ENCODE data around the gene TBCD.

TBCD gene

GRCh38 chr17:82932518-82933310 lies 180.8 kb downstream of the TBCD start:
- Histone ChIP-seq H3K4me3 (ENCODE audit: low read length) (no peak overlapping the region), H3K9ac (ENCODE audit: low read depth, low read length) (no peak overlapping the region), H3K4me1 (ENCODE audit: insufficient read depth, low read length) (no peaks in the 10 kb centered on the region), H3K36me3 (ENCODE audit: insufficient read depth, low read length) (peaks cover 88% of the 10 kb centered on the region), H3K27me3 (ENCODE audit: insufficient read depth, low read length) (no peaks in the 10 kb centered on the region), H3K9me3 (ENCODE audit: insufficient read depth, low read depth, low read length) (no peaks in the 10 kb centered on the region), H3K27ac (ENCODE audit: low read depth, low read length) (no peak overlapping the region)
- 97% methylated on average over 28 of the region's 28 CpGs for WGBS

GRCh38 chr17:82933911-82934310 lies 182.0 kb downstream of the TBCD start:
- 94% methylated on average over 15 of the region's 15 CpGs for WGBS
- Histone ChIP-seq H3K36me3 (ENCODE audit: insufficient read depth, low read length) (peaks cover 90% of the 10 kb centered on the region), H3K27ac (ENCODE audit: low read depth, low read length) (no peak overlapping the region), H3K4me1 (ENCODE audit: insufficient read depth, low read length) (no peaks in the 10 kb centered on the region), H3K9ac (ENCODE audit: low read depth, low read length) (no peak overlapping the region), H3K27me3 (ENCODE audit: insufficient read depth, low read length) (no peaks in the 10 kb centered on the region), H3K4me3 (ENCODE audit: low read length) (no peak overlapping the region), H3K9me3 (ENCODE audit: insufficient read depth, low read depth, low read length) (no peaks in the 10 kb centered on the region)

GRCh38 chr17:82935966-82936767 lies 184.3 kb downstream of the TBCD start:
- 93% methylated on average over 27 of the region's 27 CpGs for WGBS
- Histone ChIP-seq H3K27ac (ENCODE audit: low read depth, low read length) (no peak overlapping the region), H3K4me3 (ENCODE audit: low read length) (no peak overlapping the region), H3K27me3 (ENCODE audit: insufficient read depth, low read length) (no peaks in the 10 kb centered on the region), H3K9ac (ENCODE audit: low read depth, low read length) (no peak overlapping the region), H3K9me3 (ENCODE audit: insufficient read depth, low read depth, low read length) (peaks cover 2% of the 10 kb centered on the region; the same call in 1 of the 2 replicates), H3K36me3 (ENCODE audit: insufficient read depth, low read length) (peaks cover 90% of the 10 kb centered on the region), H3K4me1 (ENCODE audit: insufficient read depth, low read length) (no peaks in the 10 kb centered on the region)

GRCh38 chr17:82936768-82937171 lies 184.9 kb downstream of the TBCD start:
- no peak overlapping the region for H3K9ac ChIP-seq (ENCODE audit: low read depth, low read length)
- 91% methylated on average over 10 of the region's 10 CpGs for WGBS
- H3K27me3 ChIP-seq (ENCODE audit: insufficient read depth, low read length) = no peaks in the 10 kb centered on the region
- no peak overlapping the region for H3K4me3 ChIP-seq (ENCODE audit: low read length)
- H3K27ac ChIP-seq (ENCODE audit: low read depth, low read length) = no peak overlapping the region
- peaks cover 4% of the 10 kb centered on the region; the same call in 1 of the 2 replicates for H3K9me3 ChIP-seq (ENCODE audit: insufficient read depth, low read depth, low read length)
- H3K4me1 ChIP-seq (ENCODE audit: insufficient read depth, low read length) = no peaks in the 10 kb centered on the region
- H3K36me3 ChIP-seq (ENCODE audit: insufficient read depth, low read length) = peaks cover 90% of the 10 kb centered on the region

- Histone ChIP-seq H3K4me3 (ENCODE audit: low read length) (no peak overlapping the region), H3K36me3 (ENCODE audit: insufficient read depth, low read length) (peaks cover 90% of the 10 kb centered on the region)
These were observed 185.8 kb downstream of the TBCD start for GRCh38 chr17:82937411-82938371.

GRCh38 chr17:82938486-82938872 lies 186.6 kb downstream of the TBCD start:
- Histone ChIP-seq H3K4me3 (ENCODE audit: low read length) (no peak overlapping the region), H3K9me3 (ENCODE audit: insufficient read depth, low read depth, low read length) (peaks cover 19% of the 10 kb centered on the region), H3K27ac (ENCODE audit: low read depth, low read length) (no peak overlapping the region), H3K9ac (ENCODE audit: low read depth, low read length) (no peak overlapping the region), H3K27me3 (ENCODE audit: insufficient read depth, low read length) (no peaks in the 10 kb centered on the region), H3K36me3 (ENCODE audit: insufficient read depth, low read length) (peaks cover 90% of the 10 kb centered on the region), H3K4me1 (ENCODE audit: insufficient read depth, low read length) (no peaks in the 10 kb centered on the region)
- WGBS = 95% methylated on average over 8 of the region's 8 CpGs

More at GRCh38 chr17:82937411-82938371, 185.8 kb downstream of the TBCD start:
- H3K27me3 ChIP-seq (ENCODE audit: insufficient read depth, low read length) = no peaks in the 10 kb centered on the region
- no peak overlapping the region for H3K27ac ChIP-seq (ENCODE audit: low read depth, low read length)
- H3K9ac ChIP-seq (ENCODE audit: low read depth, low read length) = no peak overlapping the region
- no peaks in the 10 kb centered on the region for H3K4me1 ChIP-seq (ENCODE audit: insufficient read depth, low read length)
- 97% methylated on average over 53 of the region's 53 CpGs for WGBS
- peaks cover 13% of the 10 kb centered on the region; the same call in 1 of the 2 replicates for H3K9me3 ChIP-seq (ENCODE audit: insufficient read depth, low read depth, low read length)

GRCh38 chr17:82938873-82939620 lies 187.2 kb downstream of the TBCD start:
- 95% methylated on average over 26 of the region's 26 CpGs for WGBS
- H3K36me3 ChIP-seq (ENCODE audit: insufficient read depth, low read length) = peaks cover 90% of the 10 kb centered on the region
- H3K4me3 ChIP-seq (ENCODE audit: low read length) = no peak overlapping the region
- no peak overlapping the region for H3K27ac ChIP-seq (ENCODE audit: low read depth, low read length)
- H3K9me3 ChIP-seq (ENCODE audit: insufficient read depth, low read depth, low read length) = peaks cover 25% of the 10 kb centered on the region
- H3K9ac ChIP-seq (ENCODE audit: low read depth, low read length) = no peak overlapping the region
- H3K4me1 ChIP-seq (ENCODE audit: insufficient read depth, low read length) = no peaks in the 10 kb centered on the region
- no peaks in the 10 kb centered on the region for H3K27me3 ChIP-seq (ENCODE audit: insufficient read depth, low read length)

- Histone ChIP-seq H3K27me3 (ENCODE audit: insufficient read depth, low read length) (no peaks in the 10 kb centered on the region), H3K27ac (ENCODE audit: low read depth, low read length) (no peak overlapping the region), H3K9ac (ENCODE audit: low read depth, low read length) (no peak overlapping the region), H3K36me3 (ENCODE audit: insufficient read depth, low read length) (peaks cover 93% of the 10 kb centered on the region), H3K9me3 (ENCODE audit: insufficient read depth, low read depth, low read length) (peaks cover 31% of the 10 kb centered on the region), H3K4me1 (ENCODE audit: insufficient read depth, low read length) (no peaks in the 10 kb centered on the region), H3K4me3 (ENCODE audit: low read length) (no peak overlapping the region)
- 96% methylated on average over 10 of the region's 10 CpGs for WGBS
These were observed 187.8 kb downstream of the TBCD start for GRCh38 chr17:82939621-82940135.

DNA sequence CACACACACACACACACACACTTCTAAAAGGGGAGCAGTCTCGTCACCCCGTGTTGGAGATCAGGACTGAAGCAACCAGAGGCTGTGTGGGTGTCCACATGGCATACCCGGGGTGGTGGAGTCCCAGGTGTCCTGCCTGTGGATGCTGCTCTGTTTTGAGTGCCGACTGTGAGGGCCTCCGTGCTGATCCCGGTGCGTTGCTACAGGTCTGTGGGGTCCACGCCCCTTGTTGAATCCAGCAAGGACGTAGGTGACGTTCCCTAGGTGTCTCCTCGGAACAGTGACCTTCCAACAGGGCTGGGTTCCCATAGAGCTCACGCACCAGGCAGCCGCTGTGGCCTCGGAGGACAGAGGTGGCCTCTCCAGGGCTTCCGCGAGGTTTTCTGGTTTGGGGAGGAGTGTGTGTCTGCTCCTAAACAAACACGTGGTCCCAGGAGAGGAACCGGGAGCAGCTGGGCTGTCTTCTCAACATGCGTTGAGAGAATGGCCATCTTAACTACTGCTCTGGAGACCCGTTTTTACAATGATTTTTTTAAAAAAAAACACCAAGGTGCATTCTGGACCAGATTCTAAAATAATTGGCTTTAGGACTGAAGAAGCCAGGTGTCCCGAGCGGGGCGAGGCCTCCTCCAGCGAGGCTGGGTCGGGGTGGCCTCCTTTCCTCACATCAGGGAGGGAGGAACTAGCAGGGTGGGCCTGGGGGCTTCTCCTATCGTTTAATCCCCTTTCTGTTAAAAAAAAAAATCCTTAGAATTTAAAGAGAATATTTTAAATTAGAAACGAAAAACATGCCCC lies 188.6 kb downstream of the TBCD start:
- WGBS = 97% methylated on average over 26 of the region's 27 CpGs
- Histone ChIP-seq H3K36me3 (ENCODE audit: insufficient read depth, low read length) (peaks cover 93% of the 10 kb centered on the region), H3K4me3 (ENCODE audit: low read length) (no peak overlapping the region), H3K27ac (ENCODE audit: low read depth, low read length) (no peak overlapping the region), H3K9ac (ENCODE audit: low read depth, low read length) (no peak overlapping the region), H3K27me3 (ENCODE audit: insufficient read depth, low read length) (no peaks in the 10 kb centered on the region), H3K9me3 (ENCODE audit: insufficient read depth, low read depth, low read length) (peaks cover 39% of the 10 kb centered on the region), H3K4me1 (ENCODE audit: insufficient read depth, low read length) (no peaks in the 10 kb centered on the region)

Data from HUES64 (cell line).